K562 (cell line): Measurements from ENCODE around the gene LRCOL1. TPM values are rescaled to one million over a fixed set of nuclear protein-coding genes. Genes with fewer than 3 reads are reported as not detected.

Source experiments
- ATAC-seq: fragments of 200-7000 bp; cut with Tn5 transposase; 3 replicates; pipeline ENCODE4 v1.9.1; 2020; ENCODE audit warnings: moderate library complexity
- BruUV-seq: library from RNA; stranded (reverse); fragments of 400-500 nt; replicated peaks from 2 replicates; lab custom pipeline; 2021; lab: Mats Ljungman, UMichigan
- CTCF ChIA-PET: fragments of 300-600 bp; formaldehyde crosslinking; extraction: SDS; loops from one replicate; lab custom pipeline; 2021; ENCODE audit warnings: low intra/inter-chr PET ratio; lab: Yijun Ruan, JAX
- POLR2A ChIA-PET: fragments of 300-600, 350-650 bp; sonication (Branson Sonifier 250); formaldehyde crosslinking; extraction: SDS; loops from one replicate; lab custom pipeline; 2021; ENCODE audit warnings: antibody characterized with exemption, inconsistent platforms; lab: Yijun Ruan, JAX
- DNase-seq, 4 experiments: peaks; one replicate each; pipeline versions ENCODE4 v3.0.0 to v3.0.0-alpha.2; 2011 to 2018; ENCODE audit warnings: low spot score in 3 of 4, mixed read lengths in 3 of 4; ENCODE audit errors: extremely low read depth in 1 of 4
- FAIRE-seq: peaks from 2 replicates; lab custom pipeline; 2011; peaks lifted over from hg19 to GRCh38; lab: Jason Lieb, UNC
- H2AFZ ChIP-seq: 2 replicates; pipeline ENCODE4 v1.6.0; 2011; ENCODE audit warnings: low read depth, low read length, control low read depth, inconsistent platforms
- H3K27ac ChIP-seq: fragments of 200-600 bp; 3 replicates; pipeline ENCODE4 v1.8.0; 2011; ENCODE audit warnings: low read depth, mild to moderate bottlenecking, control low read depth, inconsistent platforms, low read length, moderate library complexity, mixed read lengths; ENCODE audit errors: extremely low read depth
- H3K27me3 ChIP-seq, 2 experiments: fragments of 300-600 bp in 1 of 2; 2 replicates in 1 of 2; 3 replicates in 1 of 2; pipeline versions ENCODE4 v1.6.0 to v1.8.0; 2011; ENCODE audit warnings: inconsistent platforms in 2 of 2, low read length in 2 of 2, mild to moderate bottlenecking in 1 of 2, mixed read lengths in 1 of 2, moderate library complexity in 1 of 2; ENCODE audit not compliant: control insufficient read depth in 2 of 2, insufficient read depth in 2 of 2
- H3K36me3 ChIP-seq: fragments of 300-600 bp; 3 replicates; pipeline ENCODE4 v1.8.0; 2011; ENCODE audit warnings: mild to moderate bottlenecking, low read length, inconsistent platforms; ENCODE audit not compliant: control insufficient read depth, insufficient read depth
- H3K4me1 ChIP-seq, 2 experiments: fragments of 200-600 bp in 1 of 2; replicated peaks in 1 of 2; 2 replicates in 1 of 2; 3 replicates in 1 of 2; pipeline versions ENCODE4 v1.5.1 to v1.8.0; 2011; ENCODE audit warnings: inconsistent platforms in 2 of 2, low read length in 2 of 2, mild to moderate bottlenecking in 1 of 2, mixed read lengths in 1 of 2, moderate library complexity in 1 of 2; ENCODE audit not compliant: control insufficient read depth in 2 of 2, insufficient read depth in 2 of 2
- H3K4me2 ChIP-seq: 2 replicates; pipeline ENCODE4 v1.6.1; 2011; ENCODE audit warnings: low read length, control low read depth, inconsistent platforms, mixed read lengths; ENCODE audit not compliant: insufficient read depth
- H3K4me3 ChIP-seq: fragments of 200-600 bp; sonication (generic), shearing (Covaris generic); 2 replicates; pipeline ENCODE4 v1.5.1; 2016; ENCODE audit warnings: control low read depth, inconsistent platforms
- H3K79me2 ChIP-seq: fragments of 200-600 bp; 3 replicates; pipeline ENCODE4 v1.8.0; 2011; ENCODE audit warnings: low read length, inconsistent platforms; ENCODE audit not compliant: control insufficient read depth, insufficient read depth
- H3K9ac ChIP-seq, 2 experiments: 2 replicates each; pipeline versions ENCODE4 v1.6.0 to v1.6.1; 2011; ENCODE audit warnings: low read depth in 2 of 2, low read length in 2 of 2, control low read depth in 1 of 2, inconsistent platforms in 1 of 2, mild to moderate bottlenecking in 1 of 2, mixed read lengths in 1 of 2; ENCODE audit not compliant: insufficient read depth in 1 of 2
- H3K9me1 ChIP-seq: one replicate; pipeline ENCODE4 v1.6.0; 2011; ENCODE audit warnings: inconsistent platforms, mild to moderate bottlenecking, low read length, moderate library complexity; ENCODE audit not compliant: control insufficient read depth, insufficient read depth
- H3K9me3 ChIP-seq: replicated peaks from 2 replicates; pipeline ENCODE4 v1.5.1; 2011; ENCODE audit warnings: low read depth, low read length, inconsistent platforms; ENCODE audit not compliant: control insufficient read depth, insufficient read depth
- H4K20me1 ChIP-seq: replicated peaks from 2 replicates; pipeline ENCODE4 v1.6.1; 2011; ENCODE audit warnings: low read length, inconsistent platforms, mixed read lengths; ENCODE audit not compliant: control insufficient read depth, insufficient read depth
- C11orf30 ChIP-seq: fragments of 450-650 bp; IDR thresholded peaks from 2 replicates; pipeline ENCODE4 v1.6.1; 2016; ENCODE audit warnings: low read depth, mild to moderate bottlenecking
- ELK3 ChIP-seq: fragments of 450-650 bp; formaldehyde crosslinking; IDR thresholded peaks from 2 replicates; pipeline ENCODE4 v1.4.0; 2020; ENCODE audit warnings: mild to moderate bottlenecking
- GATAD2B ChIP-seq: fragments of 450-650 bp; IDR thresholded peaks from 2 replicates; pipeline ENCODE4 v1.6.1; 2017; ENCODE audit warnings: mild to moderate bottlenecking, borderline replicate concordance
- HNRNPK ChIP-seq: fragments of 200-400 bp; formaldehyde crosslinking; IDR thresholded peaks from one replicate; pipeline ENCODE4 v1.6.1; 2018; ENCODE audit warnings: mild to moderate bottlenecking, low read depth, low read length; ENCODE audit not compliant: poor library complexity, severe bottlenecking
- ILF3 ChIP-seq: fragments of 450-650 bp; IDR thresholded peaks from 2 replicates; pipeline ENCODE4 v1.6.1; 2018; ENCODE audit warnings: antibody characterized with exemption, mild to moderate bottlenecking, moderate library complexity, borderline replicate concordance
- MAX ChIP-seq: sonication (generic); formaldehyde crosslinking; IDR thresholded peaks from 2 replicates; pipeline ENCODE4 v1.9.0; 2022; ENCODE audit warnings: mild to moderate bottlenecking, missing genetic modification reagents
- MTA3 ChIP-seq: fragments of 450-650 bp; formaldehyde crosslinking; IDR thresholded peaks from 2 replicates; pipeline ENCODE4 v1.6.1; 2017; ENCODE audit warnings: mild to moderate bottlenecking, borderline replicate concordance
- POLR2G ChIP-seq: fragments of 200-400 bp; formaldehyde crosslinking; IDR thresholded peaks from 2 replicates; pipeline ENCODE4 v1.6.1; 2017; ENCODE audit warnings: low read depth, mild to moderate bottlenecking, antibody characterized with exemption, low read length, moderate library complexity
- ZFX ChIP-seq: sonication (generic); formaldehyde crosslinking; IDR thresholded peaks from 2 replicates; pipeline ENCODE4 v1.8.0; 2022; ENCODE audit warnings: mild to moderate bottlenecking, missing genetic modification reagents, moderate library complexity
- ZNF133 ChIP-seq: fragments of 250-450 bp; sonication (Bioruptor Pico); IDR thresholded peaks from 2 replicates; pipeline ENCODE4 v1.4.0; 2020; ENCODE audit warnings: mild to moderate bottlenecking
- ZNF165 ChIP-seq: fragments of 250-450 bp; sonication (Bioruptor Pico); IDR thresholded peaks from 2 replicates; pipeline ENCODE4 v1.4.0; 2020; ENCODE audit warnings: borderline replicate concordance
- ZNF253 ChIP-seq: fragments of 250-450 bp; sonication (Bioruptor Pico); conservative IDR thresholded peaks from 2 replicates; pipeline ENCODE4 v1.6.1; 2021; ENCODE audit warnings: mild to moderate bottlenecking
- ZNF639 ChIP-seq, 2 experiments: fragments of 200-800 bp in 1 of 2; sonication (Bioruptor generic) in 1 of 2; sonication (generic) in 1 of 2; formaldehyde crosslinking in 1 of 2; IDR thresholded peaks in 1 of 2; conservative IDR thresholded peaks in 1 of 2; 2 replicates each; pipeline versions ENCODE4 v1.5.0 to v1.6.1; 2016 to 2020; ENCODE audit warnings: missing compliant biosample characterization in 1 of 2, missing genetic modification characterization in 1 of 2, missing genetic modification reagents in 1 of 2
- WGBS: fragments of 100-300 bp; shearing (Covaris generic); methylation state at CpG from one replicate; pipeline ENCODE4 v1.1.6; 2016; ENCODE audit warnings: low coverage, mixed read lengths; ENCODE audit not compliant: insufficient coverage; ENCODE audit errors: missing lambda C conversion rate; 5-methylcytosine and 5-hydroxymethylcytosine counted together
- in situ Hi-C: fragments of 300-500 bp; cut with MboI; formaldehyde crosslinking; loops from 4 replicates; pipeline ENCODE4 v1.15.0; 2018; ENCODE audit warnings: inconsistent platforms, mixed read lengths
- intact Hi-C: fragments of 100-400 bp; cut with micrococcal nuclease; formaldehyde crosslinking; loops from 2 replicates; pipeline ENCODE4 v1.14.2; 2022
- polyA plus RNA-seq, 8 experiments: library from polyadenylated mRNA; depleted of rRNA in 4 of 8; stranded (reverse) in 5 of 8; unstranded in 3 of 8; fragments of >200 nt; fragmentation: Nextera tagmentation in 2 of 8; fragmentation: Illumina TruSeq in 1 of 8; extraction: Ambion mirVana in 2 of 8; extraction: Trizol in 1 of 8; gene quantifications; 2 replicates each; pipeline versions ENCODE4 v1.2.1 to v1.2.3, GENCODE V29; 2011 to 2014; ENCODE audit warnings: inconsistent platforms in 1 of 8, missing spikeins in 1 of 8
- total RNA-seq, 7 experiments: library from RNA; depleted of rRNA in 6 of 7; stranded (reverse); fragments of >200 nt in 6 of 7; fragmentation: Illumina TruSeq in 2 of 7; extraction: Trizol in 2 of 7; gene quantifications; 2 replicates each; pipeline versions ENCODE4 v1.2.1 to v1.2.3, GENCODE V29; 2011 to 2021; ENCODE audit warnings: low replicate concordance in 1 of 7

LRCOL1 gene
- total and polyA plus RNA-seq, 9 of the 15 experiments (the other 6 are each of a cell fraction or from before 2014, with no cell fraction given) = not detected

GRCh38 chr12:132556801-132557200 lies 53.6 kb downstream of the LRCOL1 start:
- Histone ChIP-seq H3K27ac (no peak overlapping the region), H3K79me2 (peaks cover 19% of the 10 kb centered on the region), H3K27me3 (no peaks in the 10 kb centered on the region), H3K36me3 (no peaks in the 10 kb centered on the region), H3K4me2 (no peak overlapping the region), H3K9me3 (no peaks in the 10 kb centered on the region), H3K9ac (0 out of 4 replicates have a peak overlapping the region, but pooled peaks of 1 of the 2 experiments have one; percentile 20), H3K4me1 (peaks cover 5 to 76% of the 10 kb centered on the region in 2 experiments; a peak in 2 of 5 replicates), H3K9me1 (peaks cover 4% of the 10 kb centered on the region), H4K20me1 (no peaks in the 10 kb centered on the region; the same call in 1 of the 2 replicates), H3K4me3 (no peak overlapping the region), H2AFZ (no peak overlapping the region)
- ATAC-seq (no peak), FAIRE-seq (no peak), DNase-seq (no peak)
- ChIA-PET POLR2A (no interaction called here), CTCF (no interaction called here)
- TF ChIP-seq POLR2G (0 out of 2 replicates have a peak, but pooled peaks have one; percentile 26), GATAD2B (no peak), ILF3 (no peak), ZNF133 (no peak)
- BruUV-seq = no TSS peak
- in situ Hi-C loops (loop anchor here (10.0 kb wide), 1 partner anchor 142 kb away; no protein-coding TSS in a partner anchor), intact Hi-C loops (no loop called here)
- 72% methylated on average over 14 of the region's 17 CpGs for WGBS

- no peak for ATAC-seq
- FAIRE-seq = no peak
- ChIA-PET POLR2A (no interaction called here), CTCF (interaction anchor here (2.2 kb wide), 1 partner anchor 142 kb away, joined by 9 read pairs; no protein-coding TSS in a partner anchor)
- no peaks in the 10 kb centered on the region for H3K36me3 ChIP-seq
- no peak overlapping the region for H2AFZ ChIP-seq
- in situ Hi-C loops = loop anchor here (10.0 kb wide), 1 partner anchor 141 kb away; no protein-coding TSS in a partner anchor
- H3K79me2 ChIP-seq = peaks cover 13% of the 10 kb centered on the region
- no peaks in the 10 kb centered on the region for H3K9me3 ChIP-seq
- WGBS = 78% methylated on average over 12 of the region's 16 CpGs
- H3K27ac ChIP-seq = no peak overlapping the region
- BruUV-seq = no TSS peak
- intact Hi-C loops = no loop called here
- no peaks in the 10 kb centered on the region for H3K27me3 ChIP-seq
- no peaks in the 10 kb centered on the region for H3K9me1 ChIP-seq
- no peak overlapping the region for H3K4me2 ChIP-seq
- H3K4me3 ChIP-seq = no peak overlapping the region
- no peaks in the 10 kb centered on the region for H4K20me1 ChIP-seq
- H3K9ac ChIP-seq = no peak overlapping the region; a peak in 1 of 4 replicates
- no peak for DNase-seq
- peaks cover 0 to 76% of the 10 kb centered on the region in 2 experiments; a peak in 2 of 5 replicates for H3K4me1 ChIP-seq
- TF ChIP-seq ZFX = no peak
- TF ChIP-seq MTA3 = no peak
- no peak for TF ChIP-seq ELK3 (CRISPR knock-in tag)
- TF ChIP-seq HNRNPK = no peak
- TF ChIP-seq MAX = no peak
- TF ChIP-seq ZNF253 = no peak
- no peak for TF ChIP-seq C11orf30
- no peak for TF ChIP-seq ZNF639 (CRISPR knock-in tag; conservative IDR thresholded peaks at IDR 0.05 in 1 of 2, IDR thresholded peaks at IDR 0.05 in 1 of 2)
- no peak for TF ChIP-seq ZNF165 (CRISPR knock-in tag)
Measured at GRCh38 chr12:132556216-132556615, 54.2 kb downstream of the LRCOL1 start.
